ENCODE results near the gene ALKBH5.

- TF ChIP-seq CTCF (IDR thresholded peaks at IDR 0.05 in 4 of 5, conservative IDR thresholded peaks at IDR 0.05 in 1 of 5) (peak in 1 of 5 experiments; percentile 33), POLR2A (IDR thresholded peaks at IDR 0.05) (no peak)
Measured at GRCh38 chr17:18191967-18192366, 8.3 kb downstream of the ALKBH5 start.
